ENCODE measurements around the gene XPNPEP1.

- TF ChIP-seq POLR2A (IDR thresholded peaks at IDR 0.05; ENCODE audit: low read depth, low read length), result no peak
- TF ChIP-seq POLR2AphosphoS5 (IDR thresholded peaks at IDR 0.05; ENCODE audit: low read depth, low read length), result no peak
These were observed 42.2 kb downstream of the XPNPEP1 start for GRCh38 chr10:109880886-109881768.
